Breast epithelium (tissue), 4 donors: ENCODE measurements around the gene ANTXR1. TPM values are rescaled to one million over a fixed set of nuclear protein-coding genes. Genes with fewer than 3 reads are reported as not detected.

Source experiments
- DNase-seq, 2 donors: peaks; one replicate each; pipeline ENCODE4 v3.0.0-alpha.2; 2019; ENCODE audit warnings: low spot score in 2 of 2
- H3K27ac ChIP-seq, 2 donors: fragments of 200-600 bp; sonication (generic) in 1 of 2; one replicate each; pipeline ENCODE4 v1.5.1; 2016 to 2019; ENCODE audit warnings: mild to moderate bottlenecking in 1 of 2
- H3K27me3 ChIP-seq, 2 donors: fragments of 200-600 bp; sonication (generic) in 1 of 2; one replicate each; pipeline versions ENCODE4 v1.5.1 to v1.6.0; 2017 to 2019; ENCODE audit warnings: control low read depth in 1 of 2, mild to moderate bottlenecking in 1 of 2
- H3K36me3 ChIP-seq: fragments of 200-600 bp; one replicate; pipeline ENCODE4 v1.5.1; 2019
- H3K4me1 ChIP-seq, 2 donors: fragments of 200-600 bp; sonication (generic); one replicate each; pipeline ENCODE4 v1.5.1; 2016 to 2019; ENCODE audit warnings: control low read depth in 1 of 2
- H3K4me3 ChIP-seq, 3 donors: fragments of 200-600 bp; sonication (generic); 1 replicate in 2 of 3; 2 replicates in 1 of 3; pipeline ENCODE4 v1.5.1; 2016 to 2019; ENCODE audit warnings: mild to moderate bottlenecking in 3 of 3, moderate library complexity in 2 of 3
- H3K9me3 ChIP-seq, 2 donors: fragments of 200-600 bp; sonication (generic) in 1 of 2; one replicate each; pipeline ENCODE4 v1.5.1; 2016 to 2019; ENCODE audit warnings: control low read depth in 1 of 2
- CTCF ChIP-seq, 3 donors: fragments of 450-650 bp; IDR thresholded peaks; one replicate each; pipeline ENCODE4 v1.5.1; 2016 to 2017; ENCODE audit warnings: antibody characterized with exemption in 3 of 3, mild to moderate bottlenecking in 3 of 3, moderate library complexity in 3 of 3
- POLR2A ChIP-seq: fragments of 450-650 bp; IDR thresholded peaks from one replicate; pipeline ENCODE4 v1.6.1; 2016; ENCODE audit warnings: antibody characterized with exemption, mild to moderate bottlenecking, moderate library complexity
- POLR2AphosphoS5 ChIP-seq, 3 donors: sonication (generic); formaldehyde crosslinking; IDR thresholded peaks; one replicate each; pipeline ENCODE4 v1.6.1; 2017; ENCODE audit warnings: antibody characterized with exemption in 3 of 3
- intact Hi-C: fragments of 100-400 bp; cut with DNase I; formaldehyde crosslinking; loops from one replicate; pipeline ENCODE4 v1.15.1; 2023; ENCODE audit warnings: low total_unique reads
- total RNA-seq, 3 donors: library from RNA; depleted of rRNA; stranded (reverse); fragments of >200 nt; gene quantifications; one replicate each; pipeline ENCODE4 v1.1.0, GENCODE V29; 2016

Gene ANTXR1
- total RNA-seq, 3 donors from 2014 or later = 52.7 to 72.8 (median 68.8) TPM

GRCh38 chr2:69162057-69162456, 149.1 kb downstream of the ANTXR1 start:
- no peaks in the 10 kb centered on the region for H3K27me3 ChIP-seq
- no peak overlapping the region for H3K4me3 ChIP-seq
- no peak for DNase-seq
- peaks cover 6 to 25% of the 10 kb centered on the region in 2 donors for H3K4me1 ChIP-seq
- TF ChIP-seq CTCF (IDR thresholded peaks at IDR 0.05) (no peak), POLR2A (no peak), POLR2AphosphoS5 (IDR thresholded peaks at IDR 0.05) (no peak)
- H3K27ac ChIP-seq = peak overlapping the region in 1 of 2 donors; percentile 78
- intact Hi-C loops = no loop called here
- H3K9me3 ChIP-seq = no peaks in the 10 kb centered on the region
- no peaks in the 10 kb centered on the region for H3K36me3 ChIP-seq

- Histone ChIP-seq H3K36me3 (no peaks in the 10 kb centered on the region), H3K4me1 (peaks cover 7 to 25% of the 10 kb centered on the region in 2 donors), H3K4me3 (no peak overlapping the region), H3K9me3 (no peaks in the 10 kb centered on the region), H3K27ac (peak overlapping the region; percentile 21 to 78), H3K27me3 (no peaks in the 10 kb centered on the region)
- intact Hi-C loops = no loop called here
- TF ChIP-seq POLR2A (no peak), POLR2AphosphoS5 (IDR thresholded peaks at IDR 0.05) (peak in 2 of 3 donors; percentile 55 to 59)
- peak in 1 of 2 donors; percentile 43 for DNase-seq
These were observed 150.1 kb downstream of the ANTXR1 start for GRCh38 chr2:69163109-69163508.

GRCh38 chr2:69163556-69163955, 150.6 kb downstream of the ANTXR1 start:
- intact Hi-C loops = no loop called here
- TF ChIP-seq CTCF (IDR thresholded peaks at IDR 0.05) (no peak), POLR2AphosphoS5 (IDR thresholded peaks at IDR 0.05) (no peak), POLR2A (no peak)
- Histone ChIP-seq H3K27me3 (no peaks in the 10 kb centered on the region), H3K9me3 (no peaks in the 10 kb centered on the region), H3K4me3 (no peak overlapping the region), H3K36me3 (no peaks in the 10 kb centered on the region), H3K27ac (peak overlapping the region; percentile 21 to 78), H3K4me1 (peaks cover 7 to 25% of the 10 kb centered on the region in 2 donors)
- DNase-seq = no peak

- Histone ChIP-seq H3K9me3 (no peaks in the 10 kb centered on the region), H3K4me3 (no peak overlapping the region), H3K27ac (peak overlapping the region; percentile 52 to 78), H3K4me1 (peaks cover 7 to 25% of the 10 kb centered on the region in 2 donors), H3K36me3 (no peaks in the 10 kb centered on the region), H3K27me3 (no peaks in the 10 kb centered on the region)
- TF ChIP-seq POLR2AphosphoS5 (IDR thresholded peaks at IDR 0.05) (no peak), CTCF (IDR thresholded peaks at IDR 0.05) (no peak), POLR2A (no peak)
- intact Hi-C loops = no loop called here
- no peak for DNase-seq
These were observed 151.2 kb downstream of the ANTXR1 start for GRCh38 chr2:69164061-69164778.

GRCh38 chr2:69165091-69165880, 152.3 kb downstream of the ANTXR1 start:
- intact Hi-C loops = no loop called here
- no peaks in the 10 kb centered on the region for H3K9me3 ChIP-seq
- H3K4me3 ChIP-seq = no peak overlapping the region
- no peaks in the 10 kb centered on the region for H3K36me3 ChIP-seq
- no peak for TF ChIP-seq POLR2A
- DNase-seq = no peak
- H3K27me3 ChIP-seq = no peaks in the 10 kb centered on the region
- H3K4me1 ChIP-seq = peaks cover 7 to 28% of the 10 kb centered on the region in 2 donors
- H3K27ac ChIP-seq = peak overlapping the region; percentile 52 to 78

- Histone ChIP-seq H3K4me1 (peaks cover 7 to 28% of the 10 kb centered on the region in 2 donors), H3K27me3 (no peaks in the 10 kb centered on the region), H3K27ac (no peak overlapping the region), H3K36me3 (no peaks in the 10 kb centered on the region), H3K4me3 (no peak overlapping the region), H3K9me3 (no peaks in the 10 kb centered on the region)
- no peak for DNase-seq
- TF ChIP-seq POLR2AphosphoS5 (IDR thresholded peaks at IDR 0.05) (no peak), CTCF (IDR thresholded peaks at IDR 0.05) (no peak), POLR2A (no peak)
- intact Hi-C loops = no loop called here
These were observed 153.5 kb downstream of the ANTXR1 start for GRCh38 chr2:69166465-69166811.
